Measurements from ENCODE around the gene SPPL3.

The SPPL3 gene

GRCh38 chr12:120719072-120719471 lies 185.1 kb downstream of the SPPL3 start:
- Histone ChIP-seq H3K4me3 (IDR thresholded peaks at IDR 0.05; ENCODE audit: insufficient read depth, low read depth, low read length) (no peak overlapping the region), H3K27me3 (ENCODE audit: insufficient read depth, low read depth) (no peaks in the 10 kb centered on the region), H3K4me2 (no peak overlapping the region), H3K79me2 (ENCODE audit: insufficient read depth, low read depth) (no peaks in the 10 kb centered on the region), H3K4me1 (ENCODE audit: low read depth, poor library complexity, severe bottlenecking) (peaks cover under 1% of the 10 kb centered on the region), H3K36me3 (ENCODE audit: insufficient read depth) (no peaks in the 10 kb centered on the region), H3K9ac (no peak overlapping the region), H4K20me1 (ENCODE audit: insufficient read depth) (no peaks in the 10 kb centered on the region), H3K27ac (no peak overlapping the region), H2AFZ (ENCODE audit: low read depth) (no peak overlapping the region)
- no peak for TF ChIP-seq CTCF (conservative IDR thresholded peaks at IDR 0.05; ENCODE audit: low read depth, low read length)

- Histone ChIP-seq H3K4me3 (IDR thresholded peaks at IDR 0.05; ENCODE audit: insufficient read depth, low read depth, low read length) (no peak overlapping the region), H3K4me1 (ENCODE audit: low read depth, poor library complexity, severe bottlenecking) (peaks cover 7% of the 10 kb centered on the region), H2AFZ (ENCODE audit: low read depth) (no peak overlapping the region), H3K9ac (no peak overlapping the region), H3K27me3 (ENCODE audit: insufficient read depth, low read depth) (no peaks in the 10 kb centered on the region), H3K79me2 (ENCODE audit: insufficient read depth, low read depth) (no peaks in the 10 kb centered on the region), H3K4me2 (no peak overlapping the region), H4K20me1 (ENCODE audit: insufficient read depth) (no peaks in the 10 kb centered on the region), H3K36me3 (ENCODE audit: insufficient read depth) (no peaks in the 10 kb centered on the region), H3K27ac (no peak overlapping the region)
- TF ChIP-seq CTCF (conservative IDR thresholded peaks at IDR 0.05; ENCODE audit: low read depth, low read length), result no peak
Observed at GRCh38 chr12:120718055-120718454, 186.1 kb downstream of the SPPL3 start.

GRCh38 chr12:120713861-120714482 lies 190.2 kb downstream of the SPPL3 start:
- peaks cover 17% of the 10 kb centered on the region for H3K4me1 ChIP-seq (ENCODE audit: low read depth, poor library complexity, severe bottlenecking)
- H3K36me3 ChIP-seq (ENCODE audit: insufficient read depth), result no peaks in the 10 kb centered on the region
- TF ChIP-seq CTCF (conservative IDR thresholded peaks at IDR 0.05; ENCODE audit: low read depth, low read length), result peak; percentile 85
- H3K9ac ChIP-seq, result no peak overlapping the region
- no peak overlapping the region for H2AFZ ChIP-seq (ENCODE audit: low read depth)
- H3K4me3 ChIP-seq (IDR thresholded peaks at IDR 0.05; ENCODE audit: insufficient read depth, low read depth, low read length), result no peak overlapping the region
- no peaks in the 10 kb centered on the region for H3K27me3 ChIP-seq (ENCODE audit: insufficient read depth, low read depth)
- H4K20me1 ChIP-seq (ENCODE audit: insufficient read depth), result no peaks in the 10 kb centered on the region
- no peak overlapping the region for H3K27ac ChIP-seq
- no peaks in the 10 kb centered on the region for H3K79me2 ChIP-seq (ENCODE audit: insufficient read depth, low read depth)
- H3K4me2 ChIP-seq, result no peak overlapping the region

DNA sequence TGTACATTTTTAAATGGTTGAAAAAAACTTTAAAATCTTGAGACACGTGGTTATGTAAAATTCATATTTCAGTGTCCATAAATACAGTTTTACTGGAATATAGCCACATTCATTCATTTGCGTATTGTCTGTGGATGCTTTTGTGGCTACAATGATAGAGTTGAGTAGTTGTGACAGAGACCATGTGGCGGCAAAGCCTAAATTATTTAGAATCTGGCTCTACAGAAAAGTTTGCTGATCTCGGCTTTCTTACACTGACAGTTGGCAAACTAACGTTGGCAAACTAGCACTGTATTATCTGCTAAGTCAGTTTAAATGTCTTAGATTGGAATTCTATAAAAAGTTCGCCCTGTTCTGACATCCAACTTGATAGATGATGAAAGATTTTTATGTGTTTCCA lies 191.5 kb downstream of the SPPL3 start:
- TF ChIP-seq CTCF (conservative IDR thresholded peaks at IDR 0.05; ENCODE audit: low read depth, low read length), result no peak
- H3K27ac ChIP-seq, result no peak overlapping the region
- H3K9ac ChIP-seq, result no peak overlapping the region
- no peaks in the 10 kb centered on the region for H3K36me3 ChIP-seq (ENCODE audit: insufficient read depth)
- peaks cover 17% of the 10 kb centered on the region for H3K4me1 ChIP-seq (ENCODE audit: low read depth, poor library complexity, severe bottlenecking)
- no peaks in the 10 kb centered on the region for H3K79me2 ChIP-seq (ENCODE audit: insufficient read depth, low read depth)
- no peaks in the 10 kb centered on the region for H4K20me1 ChIP-seq (ENCODE audit: insufficient read depth)
- no peak overlapping the region for H3K4me2 ChIP-seq
- no peak overlapping the region for H2AFZ ChIP-seq (ENCODE audit: low read depth)
- H3K27me3 ChIP-seq (ENCODE audit: insufficient read depth, low read depth), result no peaks in the 10 kb centered on the region
- H3K4me3 ChIP-seq (IDR thresholded peaks at IDR 0.05; ENCODE audit: insufficient read depth, low read depth, low read length), result no peak overlapping the region
